ENCODE measurements around the gene ORAI3. TPM values are rescaled to one million over a fixed set of nuclear protein-coding genes. Genes with fewer than 3 reads are reported as not detected.

The ORAI3 gene
- polyA plus RNA-seq, 1 experiment: 23.7 TPM

GRCh38 chr16:31002862-31003341, 54.0 kb downstream of the ORAI3 start:
- Histone ChIP-seq H3K9me3 (ENCODE audit: control insufficient read depth, insufficient read depth, low read length) (peaks cover 2% of the 10 kb centered on the region; the same call in 1 of the 2 replicates), H3K27ac (ENCODE audit: low read depth, low read length) (no peak overlapping the region), H3K4me3 (ENCODE audit: low read depth, low read length) (no peak overlapping the region), H3K27me3 (ENCODE audit: control insufficient read depth, insufficient read depth, low read length) (no peaks in the 10 kb centered on the region)
- no peak for DNase-seq (ENCODE audit: low read depth, low spot score)
- ChIA-PET CTCF (interaction anchor here (0.9 to 1.2 kb wide), 3 partner anchors 18 to 139 kb away, joined by 3 to 6 read pairs (median 4); partner anchors contain the start of gene HSD3B7), POLR2A (no interaction called here)
- TF ChIP-seq, protein P1, sequence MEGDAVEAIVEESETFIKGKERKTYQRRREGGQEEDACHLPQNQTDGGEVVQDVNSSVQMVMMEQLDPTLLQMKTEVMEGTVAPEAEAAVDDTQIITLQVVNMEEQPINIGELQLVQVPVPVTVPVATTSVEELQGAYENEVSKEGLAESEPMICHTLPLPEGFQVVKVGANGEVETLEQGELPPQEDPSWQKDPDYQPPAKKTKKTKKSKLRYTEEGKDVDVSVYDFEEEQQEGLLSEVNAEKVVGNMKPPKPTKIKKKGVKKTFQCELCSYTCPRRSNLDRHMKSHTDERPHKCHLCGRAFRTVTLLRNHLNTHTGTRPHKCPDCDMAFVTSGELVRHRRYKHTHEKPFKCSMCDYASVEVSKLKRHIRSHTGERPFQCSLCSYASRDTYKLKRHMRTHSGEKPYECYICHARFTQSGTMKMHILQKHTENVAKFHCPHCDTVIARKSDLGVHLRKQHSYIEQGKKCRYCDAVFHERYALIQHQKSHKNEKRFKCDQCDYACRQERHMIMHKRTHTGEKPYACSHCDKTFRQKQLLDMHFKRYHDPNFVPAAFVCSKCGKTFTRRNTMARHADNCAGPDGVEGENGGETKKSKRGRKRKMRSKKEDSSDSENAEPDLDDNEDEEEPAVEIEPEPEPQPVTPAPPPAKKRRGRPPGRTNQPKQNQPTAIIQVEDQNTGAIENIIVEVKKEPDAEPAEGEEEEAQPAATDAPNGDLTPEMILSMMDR (IDR thresholded peaks at IDR 0.05; ENCODE audit: low read depth, low read length): no peak

- Histone ChIP-seq H3K27ac (ENCODE audit: low read depth, low read length) (no peak overlapping the region), H3K4me3 (ENCODE audit: low read depth, low read length) (no peak overlapping the region), H3K9me3 (ENCODE audit: control insufficient read depth, insufficient read depth, low read length) (peaks cover 2% of the 10 kb centered on the region; the same call in 1 of the 2 replicates), H3K27me3 (ENCODE audit: control insufficient read depth, insufficient read depth, low read length) (no peaks in the 10 kb centered on the region)
- POLR2A ChIA-PET: no interaction called here
- no peak for DNase-seq (ENCODE audit: low read depth, low spot score)
- CTCF ChIA-PET: interaction anchor here (1.2 kb wide), 1 partner anchor 19 kb away, joined by 4 read pairs; the partner anchor contains the start of gene HSD3B7
- TF ChIP-seq, protein P1 (IDR thresholded peaks at IDR 0.05; ENCODE audit: low read depth, low read length): no peak
Observed at GRCh38 chr16:31003744-31004143, 54.9 kb downstream of the ORAI3 start.

Small RNA genes lying within 50 kb of the gene (small RNA-seq; reads per million reads assigned to genes)
- gene AC135048.1 (ENCODE audit: insufficient read length, low read depth): not detected

Other genes starting within 250 kb of the ORAI3 start
- gene SRCAP, start 249.9 kb upstream of the ORAI3 start, polyA plus RNA-seq (2011; rRNA removed): 3.1 and 5.8 TPM in 2 replicates
- gene PHKG2, start 200.6 kb upstream of the ORAI3 start, polyA plus RNA-seq (2011; rRNA removed): 21.7 and 26.0 TPM in 2 replicates
- 2.6 and 3.1 TPM in 2 replicates for gene CFAP119, start 187.0 kb upstream of the ORAI3 start, polyA plus RNA-seq (2011; rRNA removed)
- 66.8 and 75.5 TPM in 2 replicates for gene RNF40, start 186.7 kb upstream of the ORAI3 start, polyA plus RNA-seq (2011; rRNA removed)
- gene ZNF629, start 161.9 kb upstream of the ORAI3 start, polyA plus RNA-seq (2011; rRNA removed): 5.1 and 8.0 TPM in 2 replicates
- gene BCL7C, start 55.0 kb upstream of the ORAI3 start, polyA plus RNA-seq (2011; rRNA removed): 27.7 and 27.8 TPM in 2 replicates
- gene CTF1, start 52.5 kb upstream of the ORAI3 start, polyA plus RNA-seq (2011; rRNA removed): 10.1 and 12.5 TPM in 2 replicates
- 7.1 and 10.6 TPM in 2 replicates for gene FBXL19, start 25.5 kb upstream of the ORAI3 start, polyA plus RNA-seq (2011; rRNA removed)
- gene SETD1A, start 8.7 kb downstream of the ORAI3 start, polyA plus RNA-seq (2011; rRNA removed): 1.1 and 1.4 TPM in 2 replicates
- gene HSD3B7, start 36.1 kb downstream of the ORAI3 start, polyA plus RNA-seq (2011; rRNA removed): 6.1 and 9.5 TPM in 2 replicates
- gene STX1B, start 61.6 kb downstream of the ORAI3 start, polyA plus RNA-seq (2011; rRNA removed): 4.2 and 4.8 TPM in 2 replicates
- 43.7 and 45.9 TPM in 2 replicates for gene STX4, start 84.5 kb downstream of the ORAI3 start, polyA plus RNA-seq (2011; rRNA removed)
- 5.9 and 8.6 TPM in 2 replicates for gene ZNF668, start 125.2 kb downstream of the ORAI3 start, polyA plus RNA-seq (2011; rRNA removed)
- 2.4 and 4.5 TPM in 2 replicates for gene ZNF646, start 125.4 kb downstream of the ORAI3 start, polyA plus RNA-seq (2011; rRNA removed)
- 0.67 and 0.79 TPM in 2 replicates for gene PRSS53, start 139.9 kb downstream of the ORAI3 start, polyA plus RNA-seq (2011; rRNA removed)
- gene VKORC1, start 145.7 kb downstream of the ORAI3 start, polyA plus RNA-seq (2011; rRNA removed): 210 and 272 TPM in 2 replicates
- 31.6 and 42.3 TPM in 2 replicates for gene BCKDK, start 159.3 kb downstream of the ORAI3 start, polyA plus RNA-seq (2011; rRNA removed)
- 23.0 and 24.7 TPM in 2 replicates for gene KAT8, start 168.6 kb downstream of the ORAI3 start, polyA plus RNA-seq (2011; rRNA removed)
- gene PRSS8, start 186.7 kb downstream of the ORAI3 start, polyA plus RNA-seq (2011; rRNA removed): not detected in 2 replicates
- gene PRSS36, start 201.0 kb downstream of the ORAI3 start, polyA plus RNA-seq (2011; rRNA removed): 0.24 and 0.42 TPM in 2 replicates
- gene FUS, start 231.1 kb downstream of the ORAI3 start, polyA plus RNA-seq (2011; rRNA removed): 156 and 166 TPM in 2 replicates

Data from AG04450 (cell line).